ENCODE data around the gene MAPT.

- TF ChIP-seq, protein P1, sequence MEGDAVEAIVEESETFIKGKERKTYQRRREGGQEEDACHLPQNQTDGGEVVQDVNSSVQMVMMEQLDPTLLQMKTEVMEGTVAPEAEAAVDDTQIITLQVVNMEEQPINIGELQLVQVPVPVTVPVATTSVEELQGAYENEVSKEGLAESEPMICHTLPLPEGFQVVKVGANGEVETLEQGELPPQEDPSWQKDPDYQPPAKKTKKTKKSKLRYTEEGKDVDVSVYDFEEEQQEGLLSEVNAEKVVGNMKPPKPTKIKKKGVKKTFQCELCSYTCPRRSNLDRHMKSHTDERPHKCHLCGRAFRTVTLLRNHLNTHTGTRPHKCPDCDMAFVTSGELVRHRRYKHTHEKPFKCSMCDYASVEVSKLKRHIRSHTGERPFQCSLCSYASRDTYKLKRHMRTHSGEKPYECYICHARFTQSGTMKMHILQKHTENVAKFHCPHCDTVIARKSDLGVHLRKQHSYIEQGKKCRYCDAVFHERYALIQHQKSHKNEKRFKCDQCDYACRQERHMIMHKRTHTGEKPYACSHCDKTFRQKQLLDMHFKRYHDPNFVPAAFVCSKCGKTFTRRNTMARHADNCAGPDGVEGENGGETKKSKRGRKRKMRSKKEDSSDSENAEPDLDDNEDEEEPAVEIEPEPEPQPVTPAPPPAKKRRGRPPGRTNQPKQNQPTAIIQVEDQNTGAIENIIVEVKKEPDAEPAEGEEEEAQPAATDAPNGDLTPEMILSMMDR (IDR thresholded peaks at IDR 0.05) = no peak
- no peak for TF ChIP-seq POLR2AphosphoS5 (IDR thresholded peaks at IDR 0.05)
Observed at GRCh38 chr17:45995627-45996270, 101.4 kb downstream of the MAPT start.

All from prostate gland (tissue), 2 donors.